ENCODE measurements around the gene FBF1.
A peak's percentile ranks its signal among the peaks of the same experiment; 100 is the strongest.
"Not testable (repeated sequence)": the region's sequence is repeated elsewhere in the genome, so short reads cannot be mapped to it uniquely, and the experiment has no call there.

Gene FBF1

GRCh38 chr17:75889454-75889853 is 51.4 kb downstream of the FBF1 start:
- H3K9me3 ChIP-seq (ENCODE audit: low read length), result no peaks in the 10 kb centered on the region
- peaks cover 26% of the 10 kb centered on the region for H3K36me3 ChIP-seq (ENCODE audit: insufficient read depth, low read length)
- H3K27me3 ChIP-seq (ENCODE audit: control insufficient read depth in 1 of 2, insufficient read depth in 2 of 2, low read length in 2 of 2), result no peaks in the 10 kb centered on the region
- no peak overlapping the region for H3K4me3 ChIP-seq (ENCODE audit: low read depth in 1 of 2, low read length in 2 of 2)
- H3K9ac ChIP-seq (ENCODE audit: low read length), result no peak overlapping the region
- peaks cover 9% of the 10 kb centered on the region for H3K4me1 ChIP-seq (ENCODE audit: insufficient read depth, low read length)
- no peak overlapping the region for H3K27ac ChIP-seq (ENCODE audit: low read depth, low read length)

- H3K36me3 ChIP-seq (ENCODE audit: insufficient read depth, low read length), result peaks cover 26% of the 10 kb centered on the region
- H3K9ac ChIP-seq (ENCODE audit: low read length), result no peak overlapping the region
- no peaks in the 10 kb centered on the region for H3K27me3 ChIP-seq (ENCODE audit: control insufficient read depth in 1 of 2, insufficient read depth in 2 of 2, low read length in 2 of 2)
- no peaks in the 10 kb centered on the region for H3K9me3 ChIP-seq (ENCODE audit: low read length)
- no peaks in the 10 kb centered on the region for H3K4me1 ChIP-seq (ENCODE audit: insufficient read depth, low read length)
- H3K4me3 ChIP-seq (ENCODE audit: low read depth in 1 of 2, low read length in 2 of 2), result no peak overlapping the region
- no peak overlapping the region for H3K27ac ChIP-seq (ENCODE audit: low read depth, low read length)
These were observed 52.4 kb downstream of the FBF1 start for GRCh38 chr17:75888484-75888883.

GRCh38 chr17:75885860-75886259 is 55.0 kb downstream of the FBF1 start:
- H3K4me3 ChIP-seq (ENCODE audit: low read depth in 1 of 2, low read length in 2 of 2); H3K36me3 ChIP-seq (ENCODE audit: insufficient read depth, low read length); H3K4me1 ChIP-seq (ENCODE audit: insufficient read depth, low read length); H3K9ac ChIP-seq (ENCODE audit: low read length); H3K9me3 ChIP-seq (ENCODE audit: low read length); H3K27me3 ChIP-seq (ENCODE audit: control insufficient read depth in 1 of 2, insufficient read depth in 2 of 2, low read length in 2 of 2); H3K27ac ChIP-seq (ENCODE audit: low read depth, low read length): not testable (repeated sequence)

- no peaks in the 10 kb centered on the region for H3K4me1 ChIP-seq (ENCODE audit: insufficient read depth, low read length)
These were observed 55.4 kb downstream of the FBF1 start for GRCh38 chr17:75885431-75885830.

GRCh38 chr17:75881678-75882454 is 59.0 kb downstream of the FBF1 start:
- H3K4me3 ChIP-seq (ENCODE audit: low read depth in 1 of 2, low read length in 2 of 2), result no peak overlapping the region
- H3K9ac ChIP-seq (ENCODE audit: low read length), result no peak overlapping the region
- no peak overlapping the region for H3K27ac ChIP-seq (ENCODE audit: low read depth, low read length)
- H3K36me3 ChIP-seq (ENCODE audit: insufficient read depth, low read length), result no peaks in the 10 kb centered on the region
- H3K9me3 ChIP-seq (ENCODE audit: low read length), result no peaks in the 10 kb centered on the region
- no peaks in the 10 kb centered on the region for H3K27me3 ChIP-seq (ENCODE audit: control insufficient read depth in 1 of 2, insufficient read depth in 2 of 2, low read length in 2 of 2)
- H3K4me1 ChIP-seq (ENCODE audit: insufficient read depth, low read length), result peaks cover 4% of the 10 kb centered on the region

More at GRCh38 chr17:75885431-75885830, 55.4 kb downstream of the FBF1 start:
- peaks cover 7% of the 10 kb centered on the region for H3K36me3 ChIP-seq (ENCODE audit: insufficient read depth, low read length)
- H3K9ac ChIP-seq (ENCODE audit: low read length), result no peak overlapping the region
- H3K27me3 ChIP-seq (ENCODE audit: control insufficient read depth in 1 of 2, insufficient read depth in 2 of 2, low read length in 2 of 2), result no peaks in the 10 kb centered on the region
- no peak overlapping the region for H3K4me3 ChIP-seq (ENCODE audit: low read depth in 1 of 2, low read length in 2 of 2)
- H3K9me3 ChIP-seq (ENCODE audit: low read length), result no peaks in the 10 kb centered on the region
- H3K27ac ChIP-seq (ENCODE audit: low read depth, low read length), result no peak overlapping the region

- peaks cover 20% of the 10 kb centered on the region for H3K4me1 ChIP-seq (ENCODE audit: insufficient read depth, low read length)
- no peaks in the 10 kb centered on the region for H3K9me3 ChIP-seq (ENCODE audit: low read length)
- H3K36me3 ChIP-seq (ENCODE audit: insufficient read depth, low read length), result peaks cover 6% of the 10 kb centered on the region
- H3K27ac ChIP-seq (ENCODE audit: low read depth, low read length), result no peak overlapping the region
- no peak overlapping the region for H3K4me3 ChIP-seq (ENCODE audit: low read depth in 1 of 2, low read length in 2 of 2)
- H3K9ac ChIP-seq (ENCODE audit: low read length), result no peak overlapping the region
- H3K27me3 ChIP-seq (ENCODE audit: control insufficient read depth in 1 of 2, insufficient read depth in 2 of 2, low read length in 2 of 2), result no peaks in the 10 kb centered on the region
These were observed 60.6 kb downstream of the FBF1 start for GRCh38 chr17:75880266-75880665.

GRCh38 chr17:75878174-75878998 is 62.5 kb downstream of the FBF1 start, which contains the start of gene TRIM47:
Gene TRIM47, minus strand, starts transcription at chr17:75878581. Its CDS starts 33 bp downstream, at chr17:75878548.
- H3K27me3 ChIP-seq (ENCODE audit: control insufficient read depth in 1 of 2, insufficient read depth in 2 of 2, low read length in 2 of 2), result no peaks in the 10 kb centered on the region
- H3K27ac ChIP-seq (ENCODE audit: low read depth, low read length), result peak within 1 kb of the TSS; percentile 88
- peaks cover 39% of the 10 kb centered on the region for H3K4me1 ChIP-seq (ENCODE audit: insufficient read depth, low read length)
- H3K4me3 ChIP-seq (ENCODE audit: low read depth in 1 of 2, low read length in 2 of 2), result peak within 1 kb of the TSS; percentile 64 to 91
- peaks cover 24% of the 10 kb centered on the region for H3K36me3 ChIP-seq (ENCODE audit: insufficient read depth, low read length)
- H3K9me3 ChIP-seq (ENCODE audit: low read length), result no peaks in the 10 kb centered on the region
- peak within 1 kb of the TSS; percentile 95 for H3K9ac ChIP-seq (ENCODE audit: low read length)

GRCh38 chr17:75877752-75878173 is 63.1 kb downstream of the FBF1 start:
- H3K36me3 ChIP-seq (ENCODE audit: insufficient read depth, low read length), result peaks cover 24% of the 10 kb centered on the region
- H3K4me1 ChIP-seq (ENCODE audit: insufficient read depth, low read length), result peaks cover 45% of the 10 kb centered on the region
- peak overlapping the region; percentile 88 for H3K27ac ChIP-seq (ENCODE audit: low read depth, low read length)
- H3K4me3 ChIP-seq (ENCODE audit: low read depth in 1 of 2, low read length in 2 of 2), result peak overlapping the region; percentile 64 to 91
- no peaks in the 10 kb centered on the region for H3K9me3 ChIP-seq (ENCODE audit: low read length)
- H3K27me3 ChIP-seq (ENCODE audit: control insufficient read depth in 1 of 2, insufficient read depth in 2 of 2, low read length in 2 of 2), result no peaks in the 10 kb centered on the region
- peak overlapping the region; percentile 95 for H3K9ac ChIP-seq (ENCODE audit: low read length)

- peak overlapping the region; percentile 95 for H3K9ac ChIP-seq (ENCODE audit: low read length)
- H3K27me3 ChIP-seq (ENCODE audit: control insufficient read depth in 1 of 2, insufficient read depth in 2 of 2, low read length in 2 of 2), result no peaks in the 10 kb centered on the region
- H3K27ac ChIP-seq (ENCODE audit: low read depth, low read length), result peak overlapping the region; percentile 88
- H3K9me3 ChIP-seq (ENCODE audit: low read length), result no peaks in the 10 kb centered on the region
- H3K4me3 ChIP-seq (ENCODE audit: low read depth in 1 of 2, low read length in 2 of 2), result peak overlapping the region; percentile 64 to 91
- H3K36me3 ChIP-seq (ENCODE audit: insufficient read depth, low read length), result peaks cover 24% of the 10 kb centered on the region
- H3K4me1 ChIP-seq (ENCODE audit: insufficient read depth, low read length), result peaks cover 52% of the 10 kb centered on the region
These were observed 63.7 kb downstream of the FBF1 start for GRCh38 chr17:75876938-75877751.

GRCh38 chr17:75876190-75876937 is 64.5 kb downstream of the FBF1 start:
- Histone ChIP-seq H3K27ac (ENCODE audit: low read depth, low read length) (peak overlapping the region; percentile 88), H3K36me3 (ENCODE audit: insufficient read depth, low read length) (peaks cover 24% of the 10 kb centered on the region), H3K4me3 (ENCODE audit: low read depth in 1 of 2, low read length in 2 of 2) (peak overlapping the region; percentile 64 to 91), H3K4me1 (ENCODE audit: insufficient read depth, low read length) (peaks cover 52% of the 10 kb centered on the region), H3K9me3 (ENCODE audit: low read length) (no peaks in the 10 kb centered on the region), H3K9ac (ENCODE audit: low read length) (peak overlapping the region; percentile 95), H3K27me3 (ENCODE audit: control insufficient read depth in 1 of 2, insufficient read depth in 2 of 2, low read length in 2 of 2) (no peaks in the 10 kb centered on the region)

Data from muscle layer of colon (tissue), 2 donors.